Measurements from ENCODE around the gene SCN9A.

Gene SCN9A

GRCh38 chr2:166234112-166234846 is 141.5 kb downstream of the SCN9A start:
- no peak for DNase-seq (ENCODE audit: low read depth in 1 of 2, low spot score in 1 of 2)
- TF ChIP-seq CTCF (IDR thresholded peaks at IDR 0.05; ENCODE audit: insufficient read depth, low read length) (no peak), REST (IDR thresholded peaks at IDR 0.05; ENCODE audit: insufficient replicate concordance, low read depth) (no peak), GABPA (IDR thresholded peaks at IDR 0.05; ENCODE audit: low read depth) (no peak), POLR2AphosphoS5 (IDR thresholded peaks at IDR 0.05; ENCODE audit: low read depth) (no peak), SPI1 (IDR thresholded peaks at IDR 0.05; ENCODE audit: borderline replicate concordance, low read depth) (no peak)
- H3K4me3 ChIP-seq (replicated peaks; ENCODE audit: insufficient read depth, low read length): no peak overlapping the region
- H3K27ac ChIP-seq (replicated peaks): no peak overlapping the region
- no peaks in the 10 kb centered on the region for H3K27me3 ChIP-seq (ENCODE audit: insufficient read depth, poor library complexity, severe bottlenecking)

GRCh38 chr2:166233244-166233643 is 142.5 kb downstream of the SCN9A start:
- H3K4me3 ChIP-seq (replicated peaks; ENCODE audit: insufficient read depth, low read length): no peak overlapping the region
- DNase-seq (ENCODE audit: low read depth in 1 of 2, low spot score in 1 of 2): no peak
- no peaks in the 10 kb centered on the region for H3K27me3 ChIP-seq (ENCODE audit: insufficient read depth, poor library complexity, severe bottlenecking)
- H3K27ac ChIP-seq (replicated peaks): no peak overlapping the region
- TF ChIP-seq GABPA (IDR thresholded peaks at IDR 0.05; ENCODE audit: low read depth): no peak
- no peak for TF ChIP-seq REST (IDR thresholded peaks at IDR 0.05; ENCODE audit: insufficient replicate concordance, low read depth)
- no peak for TF ChIP-seq SPI1 (IDR thresholded peaks at IDR 0.05; ENCODE audit: borderline replicate concordance, low read depth)
- no peak for TF ChIP-seq CTCF (IDR thresholded peaks at IDR 0.05; ENCODE audit: insufficient read depth, low read length)
- no peak for TF ChIP-seq POLR2AphosphoS5 (IDR thresholded peaks at IDR 0.05; ENCODE audit: low read depth)

- TF ChIP-seq GABPA (IDR thresholded peaks at IDR 0.05; ENCODE audit: low read depth): no peak
- TF ChIP-seq REST (IDR thresholded peaks at IDR 0.05; ENCODE audit: insufficient replicate concordance, low read depth): no peak
- TF ChIP-seq CTCF (IDR thresholded peaks at IDR 0.05; ENCODE audit: insufficient read depth, low read length): no peak
Measured at GRCh38 chr2:166230724-166231070, 145.0 kb downstream of the SCN9A start.

More at GRCh38 chr2:166230724-166231070, 145.0 kb downstream of the SCN9A start:
- H3K27me3 ChIP-seq (ENCODE audit: insufficient read depth, poor library complexity, severe bottlenecking): no peaks in the 10 kb centered on the region
- no peak for DNase-seq (ENCODE audit: low read depth in 1 of 2, low spot score in 1 of 2)
- H3K27ac ChIP-seq (replicated peaks): no peak overlapping the region
- no peak overlapping the region for H3K4me3 ChIP-seq (replicated peaks; ENCODE audit: insufficient read depth, low read length)
